Measurements from ENCODE around the gene PEX3.

- TF ChIP-seq CTCF (IDR thresholded peaks at IDR 0.05; ENCODE audit: poor library complexity) (no peak), EZH2 (IDR thresholded peaks at IDR 0.05; ENCODE audit: borderline replicate concordance) (no peak)
These were observed 21.2 kb downstream of the PEX3 start for GRCh38 chr6:143471822-143472221.
